ENCODE results near the gene HHIPL1. TPM values are rescaled to one million over a fixed set of nuclear protein-coding genes. Genes with fewer than 3 reads are reported as not detected.

The HHIPL1 gene
- total and polyA plus RNA-seq, 2 donors (not counting 3 experiments of a cell fraction or from before 2014, with no cell fraction given), result 1.3 to 2.1 TPM

- dilution Hi-C loops (cut with MboI; ENCODE audit: extremely low pct_ligation_motif_present, low sequenced_read_pairs), result no loop called here
- H3K4me3 ChIP-seq (replicated peaks in 1 of 3; ENCODE audit: insufficient read depth in 1 of 3, low read depth in 1 of 3, low read length in 3 of 3), result no peak overlapping the region
- H3K9me3 ChIP-seq (replicated peaks; ENCODE audit: control insufficient read depth, insufficient read depth, low read length), result no peaks in the 10 kb centered on the region
- no peaks in the 10 kb centered on the region for H3K27me3 ChIP-seq (ENCODE audit: control insufficient read depth in 2 of 2, insufficient read depth in 2 of 2, low read length in 2 of 2)
- no peak overlapping the region for H2AFZ ChIP-seq (ENCODE audit: low read depth, low read length)
- no peak overlapping the region for H3K4me2 ChIP-seq (ENCODE audit: insufficient read depth, low read length)
- TF ChIP-seq POLR2A (IDR thresholded peaks at IDR 0.05; ENCODE audit: low read depth, low read length) (no peak), JUN (IDR thresholded peaks at IDR 0.05; ENCODE audit: borderline replicate concordance, insufficient read depth, insufficient read length, low read depth) (no peak), FOS (IDR thresholded peaks at IDR 0.05; ENCODE audit: borderline replicate concordance, insufficient read depth, low read length) (no peak), MYC (IDR thresholded peaks at IDR 0.05; ENCODE audit: low read depth, low read length) (no peak)
- H3K36me3 ChIP-seq (ENCODE audit: control insufficient read depth in 2 of 2, extremely low read depth in 1 of 2, insufficient read depth in 2 of 2, low read length in 2 of 2), result no peaks in the 10 kb centered on the region
- no peaks in the 10 kb centered on the region for H3K9me1 ChIP-seq (replicated peaks; ENCODE audit: control insufficient read depth, extremely low read depth, insufficient read depth, low read length)
- H3K27ac ChIP-seq (ENCODE audit: insufficient read depth, low read depth, low read length), result no peak overlapping the region
- no peaks in the 10 kb centered on the region for H3K4me1 ChIP-seq (ENCODE audit: control insufficient read depth, extremely low read depth, insufficient read depth, low read length)
- no peak overlapping the region for H3K9ac ChIP-seq (replicated peaks; ENCODE audit: extremely low read depth, insufficient read depth, low read length)
- ChIA-PET POLR2A (no interaction called here), CTCF (no interaction called here)
- no peaks in the 10 kb centered on the region for H4K20me1 ChIP-seq (replicated peaks; ENCODE audit: control insufficient read depth, extremely low read depth, insufficient read depth, low read length)
- no TSS peak for BruUV-seq (replicated peaks)
- DNase-seq (ENCODE audit: low read depth, low spot score) (no peak), FAIRE-seq (no peak)
- intact Hi-C loops (cut with micrococcal nuclease), result no loop called here
- H3K79me2 ChIP-seq (ENCODE audit: control insufficient read depth, insufficient read depth, low read length), result no peaks in the 10 kb centered on the region
Measured at GRCh38 chr14:99632410-99633035, 12.4 kb upstream of the HHIPL1 start.

DNA sequence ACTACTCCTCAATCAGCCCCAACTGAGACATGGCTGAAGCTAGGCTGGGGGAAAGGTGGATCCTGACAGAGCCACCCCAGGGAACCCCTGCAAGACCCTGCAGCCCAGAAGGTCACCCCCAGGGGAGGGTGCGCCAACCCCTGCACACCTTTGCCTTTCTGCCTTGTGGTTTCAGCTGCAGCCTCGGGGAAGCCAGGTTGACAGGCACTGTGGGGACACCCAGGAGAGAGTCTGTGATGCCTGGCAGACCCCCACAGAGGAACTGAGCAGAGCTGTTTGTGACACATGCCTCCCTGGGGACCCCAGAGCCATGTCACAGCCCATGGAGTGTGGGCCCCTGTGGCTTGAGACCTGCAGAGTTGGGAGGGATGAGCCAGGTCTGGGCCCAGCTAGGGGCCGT is 11.8 kb upstream of the HHIPL1 start:
- Histone ChIP-seq H3K27me3 (ENCODE audit: control insufficient read depth in 2 of 2, insufficient read depth in 2 of 2, low read length in 2 of 2) (no peaks in the 10 kb centered on the region), H3K9me3 (replicated peaks; ENCODE audit: control insufficient read depth, insufficient read depth, low read length) (no peaks in the 10 kb centered on the region), H2AFZ (ENCODE audit: low read depth, low read length) (no peak overlapping the region), H3K79me2 (ENCODE audit: control insufficient read depth, insufficient read depth, low read length) (no peaks in the 10 kb centered on the region), H3K4me3 (replicated peaks in 1 of 3; ENCODE audit: insufficient read depth in 1 of 3, low read depth in 1 of 3, low read length in 3 of 3) (no peak overlapping the region), H3K4me2 (ENCODE audit: insufficient read depth, low read length) (no peak overlapping the region), H4K20me1 (replicated peaks; ENCODE audit: control insufficient read depth, extremely low read depth, insufficient read depth, low read length) (no peaks in the 10 kb centered on the region), H3K4me1 (ENCODE audit: control insufficient read depth, extremely low read depth, insufficient read depth, low read length) (no peaks in the 10 kb centered on the region), H3K36me3 (ENCODE audit: control insufficient read depth in 2 of 2, extremely low read depth in 1 of 2, insufficient read depth in 2 of 2, low read length in 2 of 2) (no peaks in the 10 kb centered on the region), H3K9me1 (replicated peaks; ENCODE audit: control insufficient read depth, extremely low read depth, insufficient read depth, low read length) (no peaks in the 10 kb centered on the region), H3K27ac (ENCODE audit: insufficient read depth, low read depth, low read length) (no peak overlapping the region), H3K9ac (replicated peaks; ENCODE audit: extremely low read depth, insufficient read depth, low read length) (no peak overlapping the region)
- ChIA-PET CTCF (interaction anchor here (1.2 kb wide), 1 partner anchor 11 kb away, joined by 5 read pairs; no protein-coding TSS in a partner anchor), POLR2A (no interaction called here)
- intact Hi-C loops (cut with micrococcal nuclease) (no loop called here), dilution Hi-C loops (cut with MboI; ENCODE audit: extremely low pct_ligation_motif_present, low sequenced_read_pairs) (no loop called here)
- no peak for FAIRE-seq
- DNase-seq (ENCODE audit: low read depth, low spot score), result no peak
- BruUV-seq (replicated peaks), result no TSS peak
- no peak for TF ChIP-seq GATA2 (IDR thresholded peaks at IDR 0.05; ENCODE audit: insufficient read depth, insufficient read length, low read depth, low read length)

All from endothelial cell of umbilical vein (primary cell).